ENCODE data around the gene SUMF1.

GRCh38 chr3:4351164-4351855, 115.8 kb downstream of the SUMF1 start:
- TF ChIP-seq ZNF274 (IDR thresholded peaks at IDR 0.05; ENCODE audit: low read depth, low read length) (no peak), SUZ12 (IDR thresholded peaks at IDR 0.05; ENCODE audit: extremely low read depth, insufficient read depth, insufficient read length) (no peak)

Measured in NT2/D1 (cell line).